GM18870 (cell line): ENCODE data around the gene C10orf53.

Experiments
- ATAC-seq: cut with Tn5 transposase; IDR thresholded peaks from one replicate; pipeline ENCODE4 v1.9.1; 2021; ENCODE audit warnings: moderate library complexity; ENCODE audit not compliant: unreplicated experiment

Gene C10orf53

DNA sequence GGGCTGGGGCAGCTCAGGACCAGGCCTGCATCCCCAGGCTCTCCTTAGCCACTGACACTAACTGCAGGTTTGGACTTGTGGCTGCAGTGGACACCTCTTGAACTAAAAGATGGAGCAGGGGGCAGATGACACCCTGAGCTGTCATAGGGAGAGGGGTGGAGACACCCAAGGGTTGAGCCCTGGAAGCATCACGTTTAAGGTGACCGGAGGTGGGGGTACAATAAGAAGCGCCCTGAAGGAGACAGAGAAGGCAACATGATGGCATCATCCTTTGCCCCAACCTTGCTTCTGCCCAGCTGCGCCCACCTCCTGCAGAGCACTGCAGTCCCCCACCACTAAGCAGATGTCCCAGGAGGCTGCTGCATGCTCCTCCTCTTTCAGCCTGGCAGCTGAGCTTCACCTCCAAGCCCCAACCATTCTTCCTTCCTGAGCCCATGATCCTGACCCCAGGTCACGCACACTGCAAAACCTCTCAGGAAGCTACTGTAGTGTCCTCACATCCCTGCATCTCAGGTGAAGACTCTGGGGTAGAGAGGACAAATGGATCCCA, 57.2 kb downstream of the C10orf53 start:
- ATAC-seq: no peak

DNA sequence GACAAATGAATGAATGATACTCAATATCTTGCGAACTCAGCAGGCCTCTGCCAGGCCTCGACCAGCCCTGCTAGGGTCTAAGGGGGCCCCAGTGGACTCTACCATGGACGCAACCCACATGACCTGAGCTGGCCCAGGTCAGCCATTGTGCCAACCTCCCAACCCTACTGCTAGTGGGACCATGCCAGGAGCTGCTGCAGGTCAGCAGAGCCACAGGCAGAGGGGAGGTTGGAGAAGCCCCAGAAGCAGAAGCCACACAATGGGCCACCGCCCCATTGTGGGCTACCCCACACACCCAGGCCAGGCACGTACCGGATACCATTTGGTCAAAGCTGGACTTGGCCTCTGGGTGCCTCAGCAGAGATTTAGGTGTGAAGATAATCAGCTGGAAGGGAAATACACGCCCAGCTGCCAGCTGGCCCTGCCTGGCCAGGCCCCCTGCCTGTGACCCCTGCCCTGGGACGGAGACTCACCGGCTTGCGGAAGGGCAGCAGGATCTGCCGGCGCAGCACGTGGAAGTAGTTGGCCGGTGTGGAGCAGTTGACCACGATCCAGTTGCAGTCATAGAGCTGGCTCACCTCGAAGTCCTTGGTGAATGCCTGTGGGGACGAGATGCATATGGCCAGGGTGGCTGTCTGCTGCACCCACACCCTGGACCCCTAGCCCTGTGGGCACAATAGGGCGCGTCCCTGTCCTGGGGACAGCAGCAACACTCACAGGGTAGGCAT, 58.2 kb downstream of the C10orf53 start:
- ATAC-seq: no peak

DNA sequence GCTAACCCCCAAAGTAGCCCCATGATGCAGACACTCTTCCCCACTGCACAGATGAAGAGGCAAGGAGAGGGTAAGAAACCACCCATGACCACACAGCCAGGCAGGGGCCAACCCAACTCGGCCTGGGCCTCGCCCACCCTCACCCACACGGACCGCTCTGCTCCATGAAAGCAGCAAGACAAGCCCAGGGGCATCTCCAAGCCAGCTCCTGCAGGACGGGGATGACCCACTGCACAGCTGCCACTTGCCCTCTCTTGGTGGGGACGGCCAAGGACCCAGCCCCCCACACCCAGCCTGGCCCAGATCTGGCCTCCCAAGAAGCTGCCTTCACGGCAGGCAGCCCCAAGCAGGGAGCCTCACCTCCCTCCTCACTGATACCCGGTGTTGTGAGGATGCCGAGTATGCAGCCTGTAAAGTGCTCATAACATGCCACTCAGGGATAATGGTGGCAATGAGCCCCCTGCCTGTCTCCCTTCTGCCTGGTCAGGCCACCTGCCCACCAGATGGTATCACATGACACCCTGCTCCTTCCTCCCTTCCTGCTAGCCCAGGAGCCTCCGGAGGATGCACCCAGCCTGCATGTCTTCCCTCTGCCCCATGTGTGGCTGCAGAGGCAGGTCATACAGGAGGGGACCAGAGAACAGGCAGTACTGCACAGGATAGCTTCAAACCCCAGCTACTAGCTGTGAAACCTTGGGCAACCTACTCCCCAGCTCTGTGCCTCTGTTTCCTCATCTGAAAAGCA, 59.3 kb downstream of the C10orf53 start:
- ATAC-seq: no peak

DNA sequence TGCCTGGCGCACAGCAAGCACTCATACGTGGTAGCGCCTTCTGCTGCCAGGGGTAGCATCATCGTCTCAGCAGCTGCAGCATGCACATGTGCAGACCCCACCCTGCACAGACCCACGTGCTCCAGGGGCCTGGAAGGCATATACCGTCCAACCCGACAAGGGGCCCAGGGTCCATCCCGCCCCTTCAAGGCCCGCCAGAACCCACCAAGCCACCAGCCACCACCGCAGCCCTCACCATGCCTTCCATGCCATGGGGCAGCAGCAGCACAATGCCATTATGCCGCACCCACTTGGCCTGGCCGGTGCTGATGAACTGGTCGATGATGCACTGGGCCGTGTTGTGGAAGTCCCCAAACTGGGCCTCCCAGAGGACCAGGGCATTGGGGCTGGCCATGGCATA, 60.0 kb downstream of the C10orf53 start:
- no peak for ATAC-seq

DNA sequence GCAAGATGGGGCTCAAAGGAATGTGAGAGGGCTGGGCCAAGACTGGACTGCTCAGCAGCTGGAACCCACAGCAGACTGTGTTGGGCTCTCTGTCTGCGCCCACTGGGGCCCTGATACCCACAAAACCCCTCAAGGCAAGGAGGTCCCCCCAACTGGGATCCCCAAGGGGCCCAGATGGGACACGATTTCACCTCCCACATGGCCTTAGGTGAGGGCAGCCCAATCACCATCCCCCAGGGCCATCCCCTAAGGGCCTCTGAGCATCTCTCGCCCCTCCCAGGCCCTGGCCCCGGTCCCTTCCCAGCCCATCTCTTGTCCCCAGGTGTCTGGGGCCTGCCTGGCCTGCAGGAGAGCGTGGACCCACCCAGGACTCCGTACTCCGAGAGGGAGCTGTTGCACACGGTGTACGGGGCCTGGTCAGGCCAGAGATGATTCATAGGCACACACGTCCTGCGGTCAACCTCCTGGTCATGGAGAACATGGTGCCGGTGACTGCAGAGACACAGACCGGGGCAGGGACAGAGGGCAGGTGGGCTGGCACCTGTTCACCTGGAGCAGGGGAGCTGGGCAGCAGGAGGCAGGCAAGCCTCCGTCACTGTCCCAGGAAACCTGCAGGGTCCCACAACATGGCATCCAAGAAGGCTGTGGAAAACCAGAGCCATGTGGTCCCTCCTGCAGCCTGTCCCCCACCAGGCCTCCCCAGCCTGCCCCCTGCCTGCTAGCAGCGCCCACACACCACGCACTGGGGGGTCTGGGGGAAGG, 61.1 kb downstream of the C10orf53 start:
- no peak for ATAC-seq

DNA sequence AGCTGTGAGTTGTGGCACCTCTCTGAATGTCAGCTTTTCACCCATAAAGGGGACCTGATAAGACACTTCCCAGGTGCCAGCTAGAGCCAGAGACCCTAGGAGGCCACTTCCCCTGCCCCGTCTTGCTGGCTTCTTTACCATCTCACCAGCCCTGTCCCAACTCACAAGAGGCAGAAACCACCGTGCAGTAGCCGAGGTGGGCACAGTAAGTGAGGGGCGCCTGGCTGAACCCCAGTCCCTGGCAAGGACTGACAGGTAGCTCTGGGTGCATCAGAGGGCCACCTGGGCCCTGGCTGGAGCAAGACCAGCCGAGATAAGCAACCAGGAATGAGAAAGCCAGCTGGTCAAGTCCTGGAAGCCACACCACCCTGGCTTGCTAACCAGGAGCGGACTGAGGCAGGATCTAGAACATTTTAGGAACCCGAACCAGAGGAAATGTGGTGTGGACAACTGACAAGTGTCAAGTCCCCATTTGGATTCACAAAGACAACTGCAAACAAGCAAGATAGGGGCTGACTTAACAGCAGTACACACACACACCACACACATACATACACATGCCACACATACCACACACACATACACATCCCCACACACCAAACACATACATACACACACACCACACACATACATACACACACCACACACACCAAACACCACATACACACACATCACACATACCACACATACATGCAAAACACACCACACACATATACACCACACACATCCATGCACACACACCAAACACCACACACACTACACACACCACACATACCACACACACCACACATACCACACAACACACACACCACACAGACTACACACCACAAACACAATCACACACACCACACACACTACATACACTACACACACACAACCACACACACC, 61.9 kb downstream of the C10orf53 start:
- no peak for ATAC-seq

DNA sequence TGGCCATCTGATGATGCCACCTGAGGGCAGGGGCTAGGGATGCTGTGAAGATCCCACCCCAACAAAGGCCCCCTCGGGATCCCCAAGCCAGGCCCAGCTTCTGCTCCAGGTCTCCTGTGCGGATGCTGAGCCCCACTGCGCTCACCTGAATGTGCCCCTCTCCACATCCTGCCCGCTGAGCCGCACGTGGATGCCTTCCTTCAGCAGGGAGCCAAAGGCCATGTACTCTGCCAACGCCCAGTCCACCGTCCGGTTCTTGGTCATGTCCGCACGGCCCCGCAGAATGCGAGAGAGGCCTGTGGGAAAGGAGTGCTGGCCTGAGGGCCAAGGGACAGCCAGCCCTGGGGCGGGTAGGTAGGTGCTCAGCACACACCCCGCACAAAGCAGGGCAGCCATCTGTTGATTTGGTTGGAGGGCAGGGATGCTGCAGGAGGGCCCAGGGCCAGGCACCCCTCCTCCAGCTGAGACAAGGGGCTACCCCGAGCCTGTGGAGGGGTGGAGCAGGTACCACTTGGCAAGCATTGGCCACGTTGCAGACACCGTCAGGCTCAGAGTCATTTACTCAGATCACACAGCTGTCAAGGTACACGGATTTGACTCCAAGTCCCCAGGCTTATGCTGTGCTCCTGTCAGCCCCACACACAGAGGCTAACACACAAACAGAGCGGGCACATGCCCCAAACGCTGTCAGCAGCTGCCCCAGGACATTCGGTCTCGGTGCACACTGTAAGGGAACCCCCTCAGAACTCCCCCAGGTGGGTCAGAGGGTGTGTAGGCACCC, 63.4 kb downstream of the C10orf53 start:
- ATAC-seq: no peak

DNA sequence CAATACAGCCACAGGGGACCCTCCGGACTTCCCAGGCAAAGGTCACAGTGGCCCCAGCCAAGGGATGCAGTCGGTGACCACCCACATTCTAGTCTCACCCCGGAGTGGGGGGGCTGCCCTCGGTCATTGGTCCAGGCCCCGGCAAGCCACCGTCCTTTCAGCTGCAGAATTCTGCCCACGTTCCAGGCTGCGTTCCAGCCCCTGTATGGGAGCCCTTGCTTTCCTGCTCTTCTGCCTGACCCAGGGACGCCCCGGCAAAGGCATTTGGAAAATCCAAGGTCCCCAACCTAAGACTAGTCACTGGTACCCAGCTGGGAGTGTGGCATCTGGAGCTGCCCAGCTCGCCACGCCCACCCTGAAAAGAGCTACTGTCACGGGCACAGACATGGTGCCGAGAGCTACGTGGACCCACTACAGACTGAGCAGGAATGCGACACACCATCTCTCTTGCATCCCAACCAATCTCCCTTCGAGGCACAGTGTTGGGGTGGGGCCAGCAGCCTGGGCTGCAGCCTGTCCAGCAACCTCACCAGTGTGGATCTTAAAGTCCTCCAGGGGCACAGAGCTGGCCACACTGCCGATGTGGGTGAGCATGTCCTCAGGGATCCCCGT, 64.1 kb downstream of the C10orf53 start:
- ATAC-seq: no peak

DNA sequence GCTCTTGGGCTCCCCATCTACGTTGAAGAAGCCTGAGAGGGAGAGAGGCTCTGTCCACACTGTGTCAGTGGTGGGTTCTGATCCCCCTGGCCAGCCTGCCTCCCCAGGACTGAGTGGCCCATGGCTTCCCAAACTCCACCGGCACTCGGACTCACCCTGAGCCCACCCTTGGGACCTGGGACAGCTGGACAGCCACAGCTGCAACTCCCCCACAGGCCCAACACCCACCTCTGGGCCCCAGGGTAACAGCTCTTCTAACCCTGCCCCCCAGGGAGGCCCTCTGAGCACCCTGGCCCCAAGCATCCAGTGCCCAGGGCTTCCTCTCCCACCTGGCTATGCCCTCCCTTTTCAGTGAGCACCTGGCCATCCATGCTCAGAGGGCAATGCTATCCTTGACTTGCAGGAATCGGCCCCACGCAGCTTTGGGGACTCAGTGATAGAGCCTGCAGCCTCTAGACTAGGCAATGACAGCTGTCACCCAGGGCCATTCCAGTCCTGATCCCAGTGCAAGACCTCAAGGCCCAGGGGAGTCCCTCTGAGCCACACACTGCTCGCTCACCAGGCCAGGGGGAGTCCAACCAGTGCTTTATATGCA, 64.7 kb downstream of the C10orf53 start:
- no peak for ATAC-seq

DNA sequence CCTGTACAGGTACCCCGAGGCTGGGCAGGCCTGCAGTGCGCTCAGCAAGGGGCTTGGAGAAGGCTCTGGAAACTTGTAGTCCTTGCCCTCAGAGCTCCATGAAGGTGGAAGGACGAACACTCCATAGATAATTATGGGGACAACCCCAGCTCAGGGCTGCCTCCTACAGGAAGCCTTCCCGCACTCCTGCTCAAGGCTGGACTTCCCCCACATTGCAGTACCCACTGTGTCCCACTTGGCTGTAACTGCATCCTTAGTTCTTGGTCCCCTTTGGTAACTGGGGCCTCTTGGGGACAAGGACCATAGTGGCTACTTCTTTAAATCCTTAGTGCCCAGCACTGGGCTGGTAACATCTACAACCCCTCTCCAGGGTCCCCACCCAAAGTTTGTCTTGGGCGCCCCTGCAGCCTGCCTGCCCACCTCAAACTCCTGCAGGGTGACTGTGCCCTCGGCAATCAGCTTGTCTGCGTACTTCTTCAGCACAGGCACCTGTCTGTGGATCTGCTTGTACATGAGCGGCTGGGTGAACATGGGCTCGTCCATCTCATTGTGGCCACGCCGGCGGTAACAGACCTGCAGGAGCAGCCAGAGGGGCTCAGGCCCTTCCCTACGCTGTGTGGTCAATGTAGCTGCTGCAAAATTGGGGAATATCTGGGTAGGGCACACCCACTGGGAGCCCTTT, 65.6 kb downstream of the C10orf53 start:
- no peak for ATAC-seq

DNA sequence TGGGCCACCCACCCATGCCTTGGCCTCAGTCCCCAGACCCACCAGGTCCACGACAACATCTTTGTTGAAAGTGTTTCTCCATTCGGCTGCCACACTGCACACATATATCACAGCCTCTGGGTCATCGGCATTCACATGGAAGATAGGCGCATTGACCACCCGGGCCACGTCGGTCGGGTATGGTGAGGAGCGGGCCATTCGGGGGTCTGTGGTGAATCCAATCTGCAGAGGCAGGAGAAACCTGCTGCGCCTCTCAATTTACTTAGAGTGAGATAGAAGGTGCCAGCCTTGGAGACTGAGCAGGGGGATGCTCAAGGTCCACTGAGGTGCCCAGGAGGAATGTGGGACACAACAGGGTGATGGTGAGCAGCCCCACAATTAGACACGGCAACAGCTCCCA, 66.3 kb downstream of the C10orf53 start:
- ATAC-seq: no peak

DNA sequence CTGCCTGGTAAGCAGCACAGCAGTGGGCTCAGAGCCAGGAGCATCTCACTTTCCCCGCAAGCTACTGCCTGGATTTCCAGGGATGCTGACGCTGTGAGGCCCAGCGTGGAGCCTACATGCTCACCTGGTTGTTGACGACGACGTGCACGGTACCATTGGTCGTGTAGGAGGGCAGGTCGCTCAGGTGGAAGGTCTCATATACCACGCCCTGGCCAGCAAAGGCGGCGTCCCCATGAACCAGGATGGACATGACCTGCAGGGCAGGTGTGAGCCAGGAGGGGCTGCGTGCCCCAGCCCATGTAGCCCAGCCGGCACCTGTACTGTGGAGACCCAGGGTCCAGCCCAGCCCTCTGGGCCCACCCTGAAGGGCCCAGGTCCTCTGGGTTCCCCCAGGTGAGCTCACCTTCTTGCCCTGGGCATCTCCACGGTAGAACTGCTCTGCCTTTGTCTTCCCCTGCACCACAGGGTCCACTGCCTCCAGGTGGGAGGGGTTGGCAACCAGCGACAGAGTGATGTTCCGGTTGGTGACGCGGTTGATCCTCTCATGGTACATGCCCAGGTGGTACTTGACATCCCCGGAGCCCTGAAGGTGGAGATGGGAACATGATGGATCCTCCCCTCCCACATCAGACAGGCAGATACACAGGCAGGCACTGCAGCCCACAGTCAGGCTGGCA, 67.3 kb downstream of the C10orf53 start:
- ATAC-seq: no peak
